ENCODE results near the gene ADD1. TPM values are rescaled to one million over a fixed set of nuclear protein-coding genes. Genes with fewer than 3 reads are reported as not detected.
"Not testable (repeated sequence)": the region's sequence is repeated elsewhere in the genome, so short reads cannot be mapped to it uniquely, and the experiment has no call there.

ADD1 gene
- total and polyA plus RNA-seq, 8 donors, result 262 to 331 (median 304) TPM

DNA sequence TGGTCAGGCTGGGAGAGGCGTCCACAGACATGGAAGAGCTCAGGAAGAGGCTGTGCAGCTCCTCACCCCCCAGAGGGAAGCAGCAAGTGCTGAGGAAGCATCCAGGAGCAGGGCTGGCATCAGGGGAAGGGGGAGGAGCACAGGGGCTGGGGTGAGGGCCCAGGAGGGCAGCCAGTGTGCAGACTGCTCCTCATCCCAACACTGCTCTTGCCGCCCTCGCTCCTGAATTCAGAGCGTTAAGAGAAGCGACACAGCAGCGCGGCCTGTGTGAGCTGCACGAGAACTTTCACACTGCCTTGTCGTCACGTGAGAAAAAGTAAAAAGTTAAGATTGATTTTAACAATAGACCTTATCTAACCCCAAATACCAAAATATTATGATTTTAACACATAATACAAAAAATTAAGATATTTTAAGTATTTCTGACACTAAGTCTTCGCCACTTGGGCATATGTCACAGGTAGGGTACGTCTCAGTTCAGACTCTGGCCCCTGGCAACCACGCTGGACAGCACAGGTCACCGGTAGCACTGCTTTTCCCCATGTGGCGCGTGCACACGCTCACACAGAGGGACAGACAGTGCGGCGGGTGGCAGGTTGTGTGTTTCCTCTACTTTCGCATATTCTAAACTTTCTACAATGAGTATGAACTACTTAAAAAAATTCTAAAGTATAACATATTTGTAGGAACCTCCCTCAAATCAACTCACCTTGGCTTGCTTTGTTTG lies 99.9 kb downstream of the ADD1 start:
- intact Hi-C loops (cut with DNase I), result no loop called here
- Histone ChIP-seq H3K36me3 (peaks cover 0 to 99% of the 10 kb centered on the region in 2 donors), H3K4me1 (no peaks in the 10 kb centered on the region), H3K9me3 (no peaks in the 10 kb centered on the region), H3K4me3 (no peak overlapping the region), H3K27me3 (no peaks in the 10 kb centered on the region), H3K27ac (no peak overlapping the region)
- TF ChIP-seq, protein P1, sequence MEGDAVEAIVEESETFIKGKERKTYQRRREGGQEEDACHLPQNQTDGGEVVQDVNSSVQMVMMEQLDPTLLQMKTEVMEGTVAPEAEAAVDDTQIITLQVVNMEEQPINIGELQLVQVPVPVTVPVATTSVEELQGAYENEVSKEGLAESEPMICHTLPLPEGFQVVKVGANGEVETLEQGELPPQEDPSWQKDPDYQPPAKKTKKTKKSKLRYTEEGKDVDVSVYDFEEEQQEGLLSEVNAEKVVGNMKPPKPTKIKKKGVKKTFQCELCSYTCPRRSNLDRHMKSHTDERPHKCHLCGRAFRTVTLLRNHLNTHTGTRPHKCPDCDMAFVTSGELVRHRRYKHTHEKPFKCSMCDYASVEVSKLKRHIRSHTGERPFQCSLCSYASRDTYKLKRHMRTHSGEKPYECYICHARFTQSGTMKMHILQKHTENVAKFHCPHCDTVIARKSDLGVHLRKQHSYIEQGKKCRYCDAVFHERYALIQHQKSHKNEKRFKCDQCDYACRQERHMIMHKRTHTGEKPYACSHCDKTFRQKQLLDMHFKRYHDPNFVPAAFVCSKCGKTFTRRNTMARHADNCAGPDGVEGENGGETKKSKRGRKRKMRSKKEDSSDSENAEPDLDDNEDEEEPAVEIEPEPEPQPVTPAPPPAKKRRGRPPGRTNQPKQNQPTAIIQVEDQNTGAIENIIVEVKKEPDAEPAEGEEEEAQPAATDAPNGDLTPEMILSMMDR (IDR thresholded peaks at IDR 0.05), result no peak
- ATAC-seq (no peak), DNase-seq (peak in 1 of 4 donors; percentile 24)

DNA sequence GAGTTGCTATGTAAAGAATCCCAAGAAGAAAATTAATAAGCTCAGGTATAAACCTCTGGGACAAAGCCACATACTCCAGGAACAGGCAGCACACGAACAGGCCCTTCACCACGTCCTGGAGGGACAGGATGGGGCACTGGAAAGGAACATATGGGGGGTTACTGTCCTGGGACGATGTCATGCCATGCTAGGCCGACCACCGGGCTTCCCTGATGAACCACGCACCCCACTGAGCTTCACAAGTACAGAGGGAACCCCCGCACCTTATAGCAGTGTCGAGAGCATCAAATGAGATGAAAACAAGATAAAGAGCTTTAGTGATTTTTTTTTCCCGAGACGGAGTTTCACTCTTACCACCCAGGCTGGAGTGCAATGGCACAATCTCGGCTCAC lies 100.4 kb downstream of the ADD1 start:
- no peak overlapping the region for H3K4me3 ChIP-seq
- H3K9me3 ChIP-seq, result no peaks in the 10 kb centered on the region
- TF ChIP-seq, protein P1 (IDR thresholded peaks at IDR 0.05), result no peak
- ATAC-seq, result no peak
- intact Hi-C loops (cut with DNase I), result no loop called here
- H3K36me3 ChIP-seq, result peaks cover 0 to 99% of the 10 kb centered on the region in 2 donors
- no peak overlapping the region for H3K27ac ChIP-seq
- no peaks in the 10 kb centered on the region for H3K4me1 ChIP-seq
- H3K27me3 ChIP-seq, result no peaks in the 10 kb centered on the region
- DNase-seq, result peak in 1 of 4 donors; percentile 24

DNA sequence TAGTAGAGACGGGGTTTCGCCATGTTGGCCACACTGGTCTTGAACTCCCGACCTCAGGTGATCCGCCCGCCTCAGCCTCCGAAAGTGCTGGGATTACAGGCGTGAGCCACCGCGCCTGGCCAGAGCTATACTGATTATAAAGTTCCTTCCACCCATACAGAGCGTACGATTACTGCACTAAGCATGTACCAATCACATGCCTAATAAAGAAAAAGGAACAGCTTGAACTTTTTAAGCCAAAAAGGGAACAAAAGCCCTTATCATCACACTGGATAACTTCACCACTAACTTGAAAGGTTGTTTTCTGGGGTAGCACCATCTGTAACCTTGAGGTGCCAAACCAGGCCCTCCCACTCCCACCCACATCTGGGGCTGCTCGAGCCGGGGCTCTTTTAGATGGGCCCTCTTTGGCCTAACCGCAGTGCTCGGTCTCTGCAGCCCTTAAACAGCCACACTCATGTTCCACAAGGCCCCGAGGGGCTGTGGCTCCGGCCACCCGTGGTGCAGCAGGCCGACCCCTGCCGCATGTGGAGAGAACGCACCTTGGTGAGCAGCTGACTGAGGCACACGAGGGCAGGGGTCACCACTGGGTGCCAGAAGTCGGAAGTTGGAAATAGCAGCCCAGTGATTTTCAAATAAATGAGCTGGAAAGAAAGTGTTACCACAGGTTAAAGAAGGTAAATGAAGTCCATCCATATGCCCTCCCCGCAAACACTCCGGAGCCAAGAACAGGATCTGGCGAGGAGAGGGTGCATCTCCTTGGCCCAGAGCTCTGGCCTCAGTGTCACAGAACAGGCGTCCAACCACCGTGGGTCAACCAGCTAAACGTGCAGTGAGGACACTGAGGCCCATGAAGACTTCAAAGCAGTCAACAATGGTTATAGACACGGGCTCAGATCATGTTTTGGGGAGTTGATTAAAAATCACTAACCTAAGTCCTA lies 101.2 kb downstream of the ADD1 start:
- ATAC-seq (no peak), DNase-seq (peak in 1 of 4 donors; percentile 63)
- H3K4me1 ChIP-seq, result no peaks in the 10 kb centered on the region
- intact Hi-C loops (cut with DNase I), result no loop called here
- H3K36me3 ChIP-seq, result peaks cover 0 to 99% of the 10 kb centered on the region in 2 donors
- no peak overlapping the region for H3K4me3 ChIP-seq
- no peak overlapping the region for H3K27ac ChIP-seq
- TF ChIP-seq, protein P1 (IDR thresholded peaks at IDR 0.05), result no peak
- H3K9me3 ChIP-seq, result no peaks in the 10 kb centered on the region
- H3K27me3 ChIP-seq, result no peaks in the 10 kb centered on the region

DNA sequence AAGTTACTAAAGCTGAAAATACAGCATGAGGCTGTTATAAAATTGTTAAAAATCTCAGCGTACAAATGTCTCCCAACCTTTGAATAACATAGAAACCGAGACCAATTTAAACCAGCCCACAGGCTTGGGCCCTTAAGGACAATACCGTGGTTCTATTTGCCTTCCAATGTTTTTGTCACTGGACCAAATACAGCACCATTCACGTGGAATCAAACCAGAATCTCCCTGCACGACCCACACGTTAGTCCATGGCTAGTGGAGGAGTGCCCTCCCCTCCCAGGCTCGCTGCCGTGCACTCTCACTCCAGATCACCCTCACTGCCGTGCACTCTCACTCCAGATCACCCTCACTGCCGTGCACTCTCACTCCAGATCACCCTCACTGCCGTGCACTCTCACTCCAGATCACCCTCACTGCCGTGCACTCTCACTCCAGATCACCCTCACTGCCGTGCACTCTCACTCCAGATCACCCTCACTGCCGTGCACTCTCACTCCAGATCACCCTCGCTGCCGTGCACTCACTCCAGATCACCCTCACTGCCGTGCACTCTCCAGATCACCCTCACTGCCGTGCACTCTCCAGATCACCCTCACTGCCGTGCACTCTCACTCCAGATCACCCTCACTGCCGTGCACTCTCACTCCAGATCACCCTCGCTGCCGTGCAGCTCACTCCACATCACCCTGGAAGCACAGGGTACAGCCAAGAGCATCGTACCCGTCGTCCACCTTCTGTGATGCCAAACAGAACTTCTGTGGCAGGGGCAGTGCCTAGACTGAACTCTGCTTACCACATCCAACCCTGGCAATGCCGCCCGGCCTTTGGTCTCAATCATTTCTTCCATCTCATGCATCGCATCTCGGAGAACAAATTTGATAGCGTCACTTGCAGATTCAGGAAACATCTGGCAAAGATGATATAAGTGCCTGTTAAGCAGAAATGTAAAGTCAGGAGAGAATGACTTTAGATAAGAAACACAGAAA lies 102.3 kb downstream of the ADD1 start:
- H3K4me3 ChIP-seq; H3K27ac ChIP-seq; ATAC-seq; H3K9me3 ChIP-seq; H3K4me1 ChIP-seq; H3K27me3 ChIP-seq; intact Hi-C loops (cut with DNase I): not testable (repeated sequence)
- peaks cover 0 to 99% of the 10 kb centered on the region in 2 donors for H3K36me3 ChIP-seq
- peak in 1 of 4 donors; percentile 28 for DNase-seq
